Keratinocyte (primary cell): ENCODE results near the gene RBM47.

ENCODE experiments used
- CTCF ChIP-seq, 3 experiments: IDR thresholded peaks in 1 of 3; conservative IDR thresholded peaks in 1 of 3; optimal IDR thresholded peaks in 1 of 3; 2 replicates in 2 of 3; 3 replicates in 1 of 3; pipeline versions ENCODE3 to v1.5.1; 2011; ENCODE audit warnings: low read length in 3 of 3, mild to moderate bottlenecking in 3 of 3, moderate library complexity in 2 of 3, control low read depth in 1 of 3, inconsistent platforms in 1 of 3; ENCODE audit not compliant: insufficient read depth in 2 of 3; ENCODE audit errors: extremely low read depth in 1 of 3
- EZH2 ChIP-seq: IDR thresholded peaks from one replicate; pipeline ENCODE4 v1.6.1; 2012; ENCODE audit warnings: inconsistent platforms, mild to moderate bottlenecking, low read length, moderate library complexity

- TF ChIP-seq CTCF (optimal IDR thresholded peaks at IDR 0.05 in 1 of 3, IDR thresholded peaks at IDR 0.05 in 1 of 3, conservative IDR thresholded peaks at IDR 0.05 in 1 of 3; ENCODE audit: extremely low read depth in 1 of 3, insufficient read depth in 2 of 3, low read length in 3 of 3) (no peak), EZH2 (no peak)
Measured at GRCh38 chr4:40502220-40502619, 127.4 kb downstream of the RBM47 start.
